Epidermal melanocyte (primary cell): ENCODE results near the gene CLEC18C.
"Not testable (repeated sequence)": the region's sequence is repeated elsewhere in the genome, so short reads cannot be mapped to it uniquely, and the experiment has no call there.

Experiments used
- DNase-seq: peaks from one replicate; pipeline ENCODE4 v3.0.0; 2011; ENCODE audit warnings: low spot score; ENCODE audit not compliant: insufficient read length

CLEC18C gene

DNA sequence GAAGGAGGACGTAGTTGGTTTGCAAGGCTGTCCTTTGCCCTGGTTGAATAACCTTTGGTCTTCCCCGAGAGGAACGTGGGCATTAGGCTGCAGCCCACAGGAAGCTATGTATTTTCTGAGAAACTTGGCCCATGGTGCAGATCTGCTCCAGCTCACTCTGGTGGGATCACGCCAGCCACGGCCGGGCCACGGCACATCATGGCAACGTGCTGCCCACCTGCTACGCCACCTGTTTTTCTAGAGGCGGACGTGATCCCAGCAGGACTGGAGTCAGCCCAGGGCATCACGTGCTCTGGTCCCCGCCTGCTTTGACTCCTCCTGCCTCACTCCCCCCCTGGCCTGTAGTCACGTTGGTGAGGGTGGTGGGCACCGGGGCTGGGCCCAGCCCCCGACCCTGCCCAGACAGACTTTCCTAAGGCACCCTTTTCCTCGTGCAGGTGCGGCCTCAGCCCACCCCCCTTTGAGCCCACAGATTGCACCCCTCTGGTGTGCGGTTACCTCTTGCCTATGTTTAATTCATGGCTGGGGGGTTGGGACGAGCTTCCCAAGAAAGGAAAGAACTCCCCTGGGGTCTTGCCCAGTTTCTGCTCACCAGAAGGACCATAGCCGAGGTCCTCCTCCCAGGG, at the start of gene CLEC18C:
CLEC18C (plus strand) TSS at position 576 of the 626 bp plus-strand sequence. CDS start 492 bp downstream, outside the sequence.
- not testable (repeated sequence) for DNase-seq

DNA sequence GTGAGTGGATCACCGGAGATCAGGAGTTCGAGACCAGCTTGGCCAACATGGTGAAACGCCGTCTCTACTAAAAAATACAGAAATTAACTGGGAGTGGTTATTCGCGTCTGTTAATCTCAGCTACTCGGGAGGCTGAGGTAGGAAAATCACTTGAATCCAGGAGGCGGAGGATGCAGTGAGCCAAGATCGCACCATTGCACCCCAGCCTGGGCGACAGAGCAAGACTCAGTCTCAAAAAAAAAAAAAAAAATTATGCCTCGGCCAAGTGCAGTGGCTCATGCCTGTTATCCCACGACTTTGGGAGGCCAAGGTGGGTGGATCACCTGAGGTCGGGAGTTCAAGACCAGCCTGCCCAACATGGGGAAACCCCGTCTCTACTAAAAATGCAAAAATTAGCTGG, 49.8 kb upstream of the CLEC18C start:
- DNase-seq: not testable (repeated sequence)

DNA sequence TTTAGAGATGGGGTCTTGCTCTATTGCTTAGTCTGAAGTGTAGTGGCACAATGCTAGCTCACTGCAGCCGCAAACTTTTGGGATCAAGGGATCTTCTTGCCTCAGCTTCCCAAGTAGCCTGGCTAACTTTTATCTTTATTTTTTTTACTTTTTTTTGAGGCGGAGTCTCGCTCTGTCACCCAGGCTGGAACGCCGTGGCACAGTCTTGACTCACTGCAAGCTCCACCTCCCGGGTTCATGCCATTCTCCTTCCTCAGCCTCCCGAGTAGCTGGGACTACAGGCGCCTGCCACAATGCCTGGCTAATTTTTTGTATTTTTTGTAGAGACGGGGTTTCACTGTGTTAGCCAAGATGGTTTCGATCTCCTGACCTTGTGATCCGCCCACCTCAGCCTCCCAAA, 47.4 kb upstream of the CLEC18C start:
- DNase-seq: not testable (repeated sequence)

DNA sequence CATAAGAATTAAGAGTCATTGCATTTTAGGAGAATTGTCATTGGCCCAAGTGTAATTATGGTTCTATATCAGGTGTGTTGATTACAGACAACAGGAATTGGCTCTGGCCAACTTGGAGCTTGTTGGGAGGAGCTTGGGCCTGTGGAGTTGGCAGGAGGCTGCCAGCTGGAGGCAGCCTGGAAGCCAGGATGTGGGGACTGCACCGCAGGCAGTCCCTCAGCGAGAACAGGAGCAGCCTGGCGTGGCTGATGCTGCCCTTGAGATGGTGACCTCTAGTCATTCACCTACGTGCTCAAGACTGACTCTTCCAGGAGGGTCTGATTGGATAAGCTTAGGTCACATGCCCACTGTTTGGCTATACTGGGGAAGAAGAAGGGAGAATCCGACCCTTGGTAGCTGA, 45.9 kb upstream of the CLEC18C start:
- DNase-seq: not testable (repeated sequence)

DNA sequence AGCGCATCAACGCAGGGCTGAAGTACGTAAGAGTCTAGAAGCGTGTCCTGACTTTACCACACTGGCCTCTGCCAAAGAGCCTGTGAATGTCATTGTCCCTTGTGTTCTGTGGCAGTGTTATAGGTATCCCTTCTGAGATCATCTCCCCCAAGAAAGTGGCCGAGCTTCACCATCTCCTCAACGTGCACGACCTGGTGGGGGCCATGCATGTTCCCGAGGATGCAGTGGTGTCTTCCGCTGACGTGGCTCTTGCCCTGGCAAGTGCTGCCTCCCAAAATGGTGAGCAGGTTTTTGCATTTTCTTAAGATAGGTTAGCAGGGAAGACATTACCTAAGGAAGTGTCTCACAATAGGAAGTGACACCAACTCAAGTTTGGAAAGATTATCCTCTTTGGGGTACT, 44.7 kb upstream of the CLEC18C start:
- DNase-seq: not testable (repeated sequence)

DNA sequence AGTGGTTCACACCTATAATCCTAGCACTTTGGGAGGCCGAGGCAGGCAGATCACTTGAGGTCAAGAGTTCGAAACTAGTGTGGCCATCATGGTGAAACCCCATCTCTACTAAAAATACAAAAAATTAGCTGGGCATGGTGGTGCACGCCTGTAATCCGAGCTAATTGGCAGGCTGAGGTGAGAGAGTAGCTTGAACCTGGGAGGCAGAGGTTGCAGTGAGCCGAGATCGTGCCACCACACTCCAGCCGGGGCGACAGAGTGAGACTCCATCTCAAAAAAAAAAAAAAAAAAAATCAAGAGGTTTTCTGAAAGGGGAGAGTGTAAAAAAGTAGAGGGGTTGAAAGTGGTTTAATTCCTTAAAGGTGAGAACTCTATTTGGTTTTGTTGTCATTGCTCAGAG, 37.8 kb upstream of the CLEC18C start:
- not testable (repeated sequence) for DNase-seq

DNA sequence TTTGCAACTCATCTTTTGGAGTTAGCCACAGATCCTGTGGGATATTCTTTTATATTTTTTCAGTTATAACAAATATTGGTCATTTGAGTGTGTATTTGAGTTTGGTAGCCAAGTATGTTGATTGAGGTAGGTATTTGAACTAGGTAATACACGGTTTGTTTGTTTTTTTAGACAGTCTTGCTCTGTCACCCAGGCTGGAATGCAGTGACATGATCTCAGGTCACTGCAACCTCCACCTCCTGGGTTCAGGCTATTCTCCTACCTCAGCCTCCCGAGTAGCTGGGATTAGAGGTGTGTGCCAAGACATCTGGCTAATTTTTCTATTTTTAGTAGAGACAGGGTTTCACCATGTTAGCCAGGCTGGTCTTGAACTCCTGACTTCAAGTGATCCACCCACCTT, 37.0 kb upstream of the CLEC18C start:
- DNase-seq: not testable (repeated sequence)

DNA sequence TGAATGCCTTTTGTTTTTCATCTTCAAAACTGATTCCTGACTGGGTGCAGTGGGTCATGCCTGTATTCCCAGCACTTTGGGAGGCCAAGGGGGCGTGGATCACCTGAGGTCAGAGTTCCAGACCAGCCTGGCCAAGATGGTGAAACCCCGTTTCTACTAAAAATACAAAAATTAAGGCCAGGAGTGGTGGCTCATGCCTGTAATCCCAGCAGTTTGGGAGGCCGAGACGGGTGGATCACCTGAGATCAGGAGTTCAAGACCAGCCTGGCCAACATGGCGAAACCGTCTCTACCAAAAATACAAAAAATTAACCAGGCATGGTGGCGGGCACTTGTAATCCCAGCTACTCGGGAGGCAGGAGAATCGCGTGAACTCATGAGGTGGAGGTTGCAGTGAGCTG, 30.8 kb upstream of the CLEC18C start:
- not testable (repeated sequence) for DNase-seq

DNA sequence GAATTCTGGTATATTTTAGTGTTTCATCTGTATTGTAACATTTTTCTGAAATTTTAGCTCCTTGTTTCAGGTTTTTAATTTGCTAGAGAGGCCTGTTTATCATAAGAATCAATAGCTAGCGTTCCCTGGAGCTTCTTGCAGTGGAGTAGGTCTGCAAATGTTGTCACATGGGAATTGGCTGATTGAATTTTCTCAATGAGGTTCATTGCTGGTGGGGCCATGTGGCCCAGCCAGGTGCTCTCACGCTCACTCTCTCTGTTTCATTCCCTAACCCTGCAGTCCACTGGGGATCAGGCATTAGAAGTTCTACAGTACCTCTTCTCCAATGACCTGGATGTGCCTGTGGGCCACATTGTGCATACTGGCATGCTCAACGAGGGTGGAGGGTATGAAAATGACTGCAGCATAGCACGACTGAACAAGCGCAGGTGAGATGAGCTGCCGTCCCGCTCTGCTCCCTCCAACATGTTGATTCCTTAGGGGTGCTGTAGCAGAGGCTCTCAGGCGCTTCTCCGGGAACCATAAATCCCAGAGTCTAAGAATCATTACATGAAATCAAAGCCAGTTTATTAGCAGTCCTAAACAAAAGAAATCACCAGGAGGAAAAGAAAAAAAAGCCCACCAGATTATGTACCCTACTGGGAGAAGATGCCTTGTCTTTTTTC, 30.2 kb upstream of the CLEC18C start:
- not testable (repeated sequence) for DNase-seq

DNA sequence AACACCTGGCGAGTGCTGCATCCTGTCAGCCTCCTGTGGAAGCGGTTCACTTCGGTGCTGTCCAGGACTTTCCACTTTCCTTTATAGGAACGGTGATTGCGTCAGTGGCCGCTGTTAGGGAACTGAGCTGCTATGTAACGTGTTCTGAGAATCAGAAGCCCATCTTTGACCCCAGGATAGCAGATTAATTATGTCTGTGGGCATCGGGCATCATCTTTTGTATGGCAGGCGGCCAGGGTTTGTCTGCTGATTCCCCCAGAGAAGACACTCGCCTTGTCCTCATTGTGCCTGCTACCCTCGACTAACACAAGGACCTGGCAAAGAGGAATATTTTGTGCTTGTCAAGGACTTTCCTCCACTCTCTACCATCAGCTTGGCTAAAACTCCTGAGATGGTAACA, 25.7 kb upstream of the CLEC18C start:
- not testable (repeated sequence) for DNase-seq

DNA sequence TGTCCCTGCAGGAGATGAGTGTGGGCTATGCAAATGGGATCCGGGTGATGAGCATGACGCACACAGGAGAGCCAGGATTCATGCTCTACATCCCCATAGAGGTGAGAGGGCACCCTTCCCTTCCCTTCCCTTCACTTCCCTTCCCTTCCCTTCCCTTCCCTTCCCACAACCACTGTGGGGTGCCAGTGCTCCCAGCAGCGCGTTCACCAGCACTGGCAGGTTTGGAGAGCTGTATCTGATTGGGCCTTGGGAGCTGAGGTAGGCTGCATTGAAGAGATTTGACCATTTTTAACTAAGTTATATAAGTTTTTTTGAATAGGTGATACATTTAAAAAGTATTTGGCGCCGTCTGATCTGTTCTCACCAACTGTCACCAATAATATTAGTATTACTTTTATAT, 25.1 kb upstream of the CLEC18C start:
- DNase-seq: not testable (repeated sequence)

DNA sequence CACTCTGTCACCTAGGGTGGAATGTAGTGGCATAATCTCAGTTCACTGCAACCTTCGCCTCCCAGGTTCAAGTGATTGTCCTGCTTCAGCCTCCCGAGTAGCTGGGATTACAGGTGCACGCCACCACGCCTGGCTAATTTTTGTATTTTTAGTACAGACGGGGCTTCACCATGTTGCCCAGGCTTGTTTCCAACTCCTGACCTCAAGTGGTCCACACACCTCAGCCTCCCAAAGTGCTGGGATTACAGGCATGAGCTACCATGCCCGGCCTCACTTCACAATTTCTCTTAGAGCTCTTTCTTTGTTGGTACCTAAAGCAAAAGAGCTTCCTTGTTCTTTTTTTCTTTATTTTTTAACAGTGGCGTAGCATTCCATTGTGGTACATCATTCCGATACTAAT, 24.3 kb upstream of the CLEC18C start:
- not testable (repeated sequence) for DNase-seq

DNA sequence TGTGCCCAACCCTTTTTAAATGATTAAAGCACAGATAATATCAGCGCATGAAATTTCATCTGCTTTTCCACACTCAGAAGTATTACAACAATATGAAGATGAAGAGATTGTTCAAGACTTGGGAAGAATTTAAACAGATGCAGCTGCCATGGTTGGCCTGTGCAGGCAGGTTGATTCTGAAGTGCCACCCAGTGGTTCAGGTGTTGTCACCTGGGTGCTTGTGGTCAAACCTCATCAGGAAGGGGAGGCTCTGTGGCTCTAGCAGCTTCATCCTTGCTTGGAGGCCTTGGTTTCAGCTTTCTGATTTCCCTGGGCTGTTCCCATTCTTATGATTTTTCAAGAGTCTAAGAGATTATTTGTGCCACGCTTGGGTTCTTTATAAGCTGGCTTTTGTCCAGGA, 22.2 kb upstream of the CLEC18C start:
- no peak for DNase-seq

DNA sequence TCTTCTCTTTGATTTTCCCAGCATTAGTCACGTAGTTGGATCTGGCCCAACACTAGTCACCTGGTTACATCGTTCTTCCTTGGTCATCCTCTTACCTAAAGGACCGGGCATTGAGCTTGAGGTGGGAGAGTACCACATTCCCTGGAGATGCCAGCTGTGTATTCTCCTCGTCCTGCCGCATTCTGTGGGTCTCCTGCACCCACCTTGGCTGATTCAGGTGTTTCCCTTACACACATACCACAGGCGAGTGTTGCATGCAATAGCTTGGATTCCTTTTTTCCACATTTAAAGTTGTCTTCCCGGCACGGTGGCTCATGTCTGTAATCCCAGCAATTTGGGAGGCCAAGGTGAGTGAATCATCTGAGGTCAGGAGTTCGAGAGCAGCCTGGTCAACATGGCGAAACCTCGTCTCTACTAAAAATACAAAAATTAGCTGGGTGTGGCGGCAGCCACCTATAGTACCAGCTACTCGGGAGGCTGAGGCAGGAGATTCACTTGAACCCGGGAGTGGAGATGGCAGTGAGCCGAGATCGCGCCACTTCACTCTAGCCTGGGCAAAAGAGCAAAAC, 21.6 kb upstream of the CLEC18C start:
- no peak for DNase-seq

DNA sequence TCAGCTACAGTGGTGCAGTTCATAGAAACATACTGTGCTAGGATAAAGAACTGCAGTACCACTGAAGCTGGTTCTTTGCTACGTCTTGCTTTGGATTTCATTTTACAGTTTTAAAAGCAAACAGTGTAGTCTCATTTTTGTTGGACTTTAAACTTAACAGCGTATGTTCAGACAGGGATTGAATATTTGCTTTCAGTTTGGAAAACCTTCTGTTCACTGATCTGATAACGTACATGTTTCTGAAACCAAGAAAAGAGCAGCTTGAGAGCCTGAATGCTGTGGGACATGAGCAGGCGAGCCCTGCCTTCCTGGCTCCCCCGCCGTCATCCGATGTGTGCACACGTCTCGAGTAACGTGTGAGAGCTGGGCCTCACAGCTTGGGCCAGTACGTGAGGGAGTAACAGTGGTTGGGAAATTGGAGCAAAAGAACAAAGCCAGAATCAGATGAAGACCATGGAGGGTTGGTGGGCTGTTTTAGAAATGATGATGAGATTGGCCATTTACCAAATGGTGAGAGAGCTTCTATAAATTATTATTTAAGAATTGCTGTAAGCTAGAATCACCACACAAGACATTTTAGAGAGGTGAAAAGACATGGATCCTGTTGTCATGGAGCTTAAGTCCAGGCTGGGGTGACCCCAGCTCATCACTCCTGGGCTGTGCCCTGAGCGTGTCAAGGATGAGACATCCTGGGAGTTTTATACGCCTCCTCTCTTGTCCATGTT, 20.8 kb upstream of the CLEC18C start:
- DNase-seq: no peak

DNA sequence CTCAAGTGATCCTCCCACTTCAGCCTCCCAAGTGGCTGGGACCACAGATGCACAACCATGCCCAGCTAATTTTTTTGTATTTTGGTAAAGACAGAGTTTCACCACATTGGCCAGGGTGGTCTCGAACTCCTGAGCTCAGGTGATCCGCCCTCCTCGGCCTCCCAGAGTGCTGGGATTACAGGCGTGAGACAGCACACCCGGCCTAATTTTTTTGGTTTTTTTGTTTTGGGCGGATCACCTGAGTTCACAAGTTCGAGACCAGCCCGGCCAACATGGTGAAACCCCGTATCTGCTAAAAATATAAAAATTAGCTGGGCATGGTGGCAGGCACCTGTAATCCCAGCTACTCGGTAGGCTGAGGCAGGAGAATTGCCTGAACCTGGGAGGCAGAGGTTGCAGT, 18.9 kb upstream of the CLEC18C start:
- not testable (repeated sequence) for DNase-seq

DNA sequence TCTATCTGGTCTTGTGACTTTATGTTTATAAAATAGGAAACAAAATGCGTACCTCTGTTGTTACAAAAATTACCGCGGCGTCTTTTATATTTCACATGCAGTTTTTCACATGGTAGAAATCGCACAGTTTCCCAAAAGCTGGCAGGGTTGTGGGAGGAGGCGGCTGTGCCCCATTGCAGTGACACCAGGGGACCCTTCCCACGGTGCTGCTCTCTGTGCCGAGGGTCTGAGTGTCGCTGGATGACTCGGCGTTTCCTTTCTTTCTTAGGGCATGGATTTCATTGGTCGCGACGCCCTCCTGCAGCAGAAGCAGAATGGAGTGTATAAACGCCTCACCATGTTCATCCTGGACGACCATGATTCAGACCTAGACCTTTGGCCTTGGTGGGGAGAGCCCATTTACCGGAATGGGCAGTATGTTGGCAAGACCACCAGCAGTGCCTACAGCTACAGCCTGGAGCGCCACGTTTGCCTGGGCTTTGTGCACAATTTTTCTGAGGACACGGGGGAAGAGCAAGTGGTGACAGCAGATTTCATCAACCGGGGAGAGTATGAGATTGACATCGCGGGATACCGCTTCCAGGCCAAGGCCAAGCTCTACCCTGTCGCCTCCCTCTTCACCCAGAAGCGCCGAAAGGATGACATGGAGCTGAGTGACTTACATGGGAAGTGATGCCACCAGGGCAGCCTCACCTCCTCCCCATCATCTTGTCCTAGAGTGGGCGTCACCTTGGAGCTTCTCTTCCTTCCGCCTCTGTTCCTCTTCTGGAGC, 17.2 kb upstream of the CLEC18C start:
- DNase-seq: no peak

DNA sequence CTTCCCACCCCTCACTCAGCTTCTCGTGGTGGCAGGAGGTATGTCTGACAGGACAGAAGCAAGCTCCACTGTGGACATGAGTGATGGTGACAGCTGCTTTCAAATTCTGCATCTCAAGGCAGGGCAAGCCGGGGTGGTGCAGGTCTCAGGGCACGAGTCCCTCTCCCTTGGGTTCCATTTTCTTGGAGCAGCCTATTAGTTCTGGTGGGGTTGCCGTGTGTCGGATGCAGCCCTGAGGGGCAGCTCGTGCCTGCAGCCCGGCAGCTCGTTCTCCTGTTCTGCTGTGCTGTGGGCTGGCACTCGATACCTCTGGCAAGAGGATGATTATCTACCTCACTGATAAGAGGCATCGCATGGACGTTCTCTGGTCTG, 16.5 kb upstream of the CLEC18C start:
- no peak for DNase-seq

DNA sequence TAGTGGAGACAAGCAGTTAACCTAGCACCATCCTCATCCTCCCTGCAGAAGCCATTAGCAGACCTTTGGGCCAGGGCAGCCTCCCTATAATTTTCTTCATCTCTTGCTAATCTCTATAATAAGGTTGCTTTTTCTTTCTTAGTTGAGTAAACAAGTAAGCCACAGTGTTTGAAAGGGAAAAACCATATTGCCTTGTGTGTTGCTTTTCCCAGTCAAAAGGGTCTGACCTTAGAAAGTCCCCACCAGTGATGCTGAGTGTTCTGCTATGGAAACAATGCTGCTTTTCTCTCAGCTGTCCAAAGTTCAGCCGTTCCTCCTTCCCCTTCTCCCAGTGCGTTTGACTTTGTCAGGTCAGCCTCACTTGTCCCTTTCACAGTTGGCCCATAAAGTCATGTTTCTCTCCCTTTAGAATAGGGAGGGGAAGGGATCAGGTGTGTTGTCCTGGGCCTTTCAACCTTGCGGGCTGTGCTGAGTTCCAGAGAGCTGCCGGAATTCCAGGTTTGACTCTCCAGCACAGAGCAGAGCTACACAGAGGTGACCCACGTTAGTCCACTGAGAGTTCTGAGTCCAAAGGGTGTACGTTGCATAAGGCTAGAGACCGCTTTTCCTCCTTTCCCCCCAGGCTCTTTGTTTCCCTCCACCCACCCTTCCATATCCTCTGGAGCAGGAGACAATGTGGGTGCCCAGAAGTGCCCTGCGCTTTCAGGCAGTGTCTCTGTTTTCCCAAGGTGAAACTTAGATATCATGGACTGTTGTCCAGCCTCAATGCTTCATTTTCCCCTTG, 15.9 kb upstream of the CLEC18C start:
- DNase-seq: no peak

DNA sequence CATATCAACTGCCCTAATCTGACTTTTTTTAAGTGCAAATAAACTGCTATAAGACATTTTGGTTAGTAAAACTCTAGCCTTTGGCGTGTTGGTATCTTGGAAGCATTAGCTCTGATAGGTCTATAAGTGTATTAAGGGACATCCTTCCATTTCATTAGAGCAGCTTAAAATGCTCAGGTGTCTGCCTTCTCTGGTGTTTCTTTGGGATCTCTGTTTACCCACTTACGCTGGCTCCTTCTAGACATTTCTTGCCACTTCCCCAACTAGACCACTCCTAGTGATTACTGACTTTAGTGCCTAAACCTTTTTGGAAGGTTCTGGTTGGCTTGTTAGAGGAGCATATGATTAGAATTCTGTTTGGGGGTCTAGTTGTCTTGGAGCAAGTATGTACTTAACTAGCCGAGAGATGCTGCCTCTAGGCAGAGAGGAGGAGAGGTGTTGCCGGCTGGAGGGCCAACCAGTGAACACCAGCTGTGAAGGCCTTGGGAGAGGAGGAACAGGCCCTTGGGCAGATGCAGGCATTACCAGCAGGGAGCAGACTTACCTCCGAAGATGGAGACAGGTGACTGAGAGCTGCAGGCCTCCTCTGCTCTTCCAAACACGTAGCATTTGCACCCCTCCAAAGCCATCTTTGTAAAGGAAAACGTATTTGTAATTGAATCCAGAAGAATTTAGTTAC, 15.2 kb upstream of the CLEC18C start:
- DNase-seq: no peak
